Caco-2 (cell line): ENCODE measurements around the gene MLIP. TPM values are rescaled to one million over a fixed set of nuclear protein-coding genes. Genes with fewer than 3 reads are reported as not detected.
"Not testable (repeated sequence)": the region's sequence is repeated elsewhere in the genome, so short reads cannot be mapped to it uniquely, and the experiment has no call there.

ENCODE experiments used
- BruUV-seq: library from RNA; stranded (reverse); fragments of 400-500 nt; replicated peaks from 2 replicates; lab custom pipeline; 2021; lab: Mats Ljungman, UMichigan
- CTCF ChIA-PET: fragments of 300-600 bp; sonication (Branson Sonifier 250); formaldehyde crosslinking; loops from one replicate; lab custom pipeline; 2022; ENCODE audit warnings: antibody characterized with exemption; lab: Charles Lee
- POLR2A ChIA-PET: fragments of 300-600 bp; sonication (Branson Sonifier 250); formaldehyde crosslinking; loops from one replicate; lab custom pipeline; 2022; ENCODE audit warnings: antibody characterized with exemption; lab: Charles Lee
- DNase-seq, 2 experiments: peaks; one replicate each; pipeline versions ENCODE4 v3.0.0 to v3.0.0-alpha.2; 2020 to 2022
- H3K27me3 ChIP-seq: replicated peaks from 2 replicates; pipeline ENCODE4 v1.6.0; 2011; ENCODE audit warnings: low read length; ENCODE audit not compliant: control insufficient read depth, insufficient read depth
- H3K36me3 ChIP-seq: 2 replicates; pipeline ENCODE4 v1.5.1; 2011; ENCODE audit warnings: low read length; ENCODE audit not compliant: control insufficient read depth, insufficient read depth
- H3K4me1 ChIP-seq: fragments of 250-450 bp; sonication (Bioruptor Pico); 2 replicates; pipeline ENCODE4 v1.5.1; 2020; ENCODE audit warnings: mild to moderate bottlenecking
- H3K4me3 ChIP-seq: 2 replicates; pipeline ENCODE4 v1.5.1; 2011; ENCODE audit warnings: low read depth, mild to moderate bottlenecking, control low read depth, low read length
- H3K9me3 ChIP-seq: fragments of 250-450 bp; sonication (Bioruptor Pico); 2 replicates; pipeline ENCODE4 v1.5.1; 2020; ENCODE audit warnings: mild to moderate bottlenecking, moderate library complexity
- H3K27ac Mint-ChIP-seq: one replicate; pipeline ENCODE4 v1.8.0; 2022; ENCODE audit warnings: mixed read lengths; ENCODE audit not compliant: unreplicated experiment
- H3K27me3 Mint-ChIP-seq: one replicate; pipeline ENCODE4 v1.8.0; 2022; ENCODE audit warnings: mixed read lengths; ENCODE audit not compliant: insufficient read depth, unreplicated experiment
- H3K36me3 Mint-ChIP-seq: one replicate; pipeline ENCODE4 v1.8.0; 2022; ENCODE audit warnings: mild to moderate bottlenecking, mixed read lengths; ENCODE audit not compliant: insufficient read depth, unreplicated experiment
- H3K4me1 Mint-ChIP-seq: one replicate; pipeline ENCODE4 v1.8.0; 2022; ENCODE audit warnings: low read depth, mixed read lengths; ENCODE audit not compliant: unreplicated experiment
- H3K4me3 Mint-ChIP-seq: one replicate; pipeline ENCODE4 v1.8.0; 2022; ENCODE audit warnings: mild to moderate bottlenecking, moderate library complexity, mixed read lengths; ENCODE audit not compliant: unreplicated experiment
- H3K9me3 Mint-ChIP-seq: one replicate; pipeline ENCODE4 v1.8.0; 2022; ENCODE audit warnings: mixed read lengths; ENCODE audit not compliant: unreplicated experiment
- CTCF ChIP-seq, 2 experiments: fragments of 200-600 bp in 1 of 2; IDR thresholded peaks; 1 replicate in 1 of 2; 2 replicates in 1 of 2; pipeline versions ENCODE4 v1.5.1 to v1.8.0; 2011 to 2022; ENCODE audit warnings: antibody characterized with exemption in 1 of 2, control low read depth in 1 of 2, inconsistent platforms in 1 of 2, low read depth in 1 of 2, low read length in 1 of 2, mild to moderate bottlenecking in 1 of 2, moderate library complexity in 1 of 2; ENCODE audit not compliant: insufficient read depth in 1 of 2, severe bottlenecking in 1 of 2, unreplicated experiment in 1 of 2
- intact Hi-C: fragments of 100-400 bp; cut with micrococcal nuclease; formaldehyde crosslinking; loops from one replicate; pipeline ENCODE4 v1.10.0; 2022; ENCODE audit not compliant: unreplicated experiment
- total RNA-seq: library from RNA; stranded (reverse); gene quantifications from 2 replicates; pipeline ENCODE4 v1.2.3, GENCODE V29; 2022

MLIP gene
- total RNA-seq, 1 experiment from 2014 or later: 0.88 TPM

GRCh38 chr6:54076159-54076789, 35.0 kb upstream of the MLIP start:
- ChIA-PET CTCF (no interaction called here), POLR2A (no interaction called here)
- Histone ChIP-seq H3K9me3 (no peaks in the 10 kb centered on the region), H3K36me3 (no peaks in the 10 kb centered on the region), H3K27me3 (no peaks in the 10 kb centered on the region), H3K4me3 (no peak overlapping the region), H3K4me1 (no peaks in the 10 kb centered on the region)
- H3K9me3 Mint-ChIP-seq: no peaks in the 10 kb centered on the region
- no peaks in the 10 kb centered on the region for H3K27me3 Mint-ChIP-seq
- no peaks in the 10 kb centered on the region for H3K36me3 Mint-ChIP-seq
- DNase-seq: no peak
- no peaks in the 10 kb centered on the region for H3K4me1 Mint-ChIP-seq
- no peak overlapping the region for H3K4me3 Mint-ChIP-seq
- BruUV-seq: no TSS peak
- intact Hi-C loops: no loop called here
- no peak overlapping the region for H3K27ac Mint-ChIP-seq
- no peak for TF ChIP-seq CTCF (IDR thresholded peaks at IDR 0.05; ENCODE audit: insufficient read depth in 1 of 2, low read depth in 1 of 2, low read length in 1 of 2, severe bottlenecking in 1 of 2, unreplicated experiment in 1 of 2)

- H3K27me3 ChIP-seq, POLR2A ChIA-PET, DNase-seq, H3K36me3 ChIP-seq, H3K4me1 ChIP-seq, BruUV-seq, H3K36me3 Mint-ChIP-seq, H3K27me3 Mint-ChIP-seq, CTCF ChIA-PET, H3K9me3 Mint-ChIP-seq, H3K9me3 ChIP-seq, H3K4me1 Mint-ChIP-seq, H3K4me3 Mint-ChIP-seq, intact Hi-C loops, H3K27ac Mint-ChIP-seq, H3K4me3 ChIP-seq: not testable (repeated sequence)
Observed at GRCh38 chr6:54081499-54081898, 29.7 kb upstream of the MLIP start.

GRCh38 chr6:54083287-54083686, 28.0 kb upstream of the MLIP start:
- Histone ChIP-seq H3K36me3 (no peaks in the 10 kb centered on the region), H3K27me3 (no peaks in the 10 kb centered on the region), H3K9me3 (no peaks in the 10 kb centered on the region), H3K4me1 (peaks cover 4% of the 10 kb centered on the region), H3K4me3 (no peak overlapping the region)
- ChIA-PET POLR2A (no interaction called here), CTCF (no interaction called here)
- DNase-seq: no peak
- H3K27ac Mint-ChIP-seq: no peak overlapping the region
- intact Hi-C loops: no loop called here
- H3K9me3 Mint-ChIP-seq: no peaks in the 10 kb centered on the region
- H3K27me3 Mint-ChIP-seq: no peaks in the 10 kb centered on the region
- H3K4me3 Mint-ChIP-seq: no peak overlapping the region
- no peak for TF ChIP-seq CTCF (IDR thresholded peaks at IDR 0.05; ENCODE audit: insufficient read depth in 1 of 2, low read depth in 1 of 2, low read length in 1 of 2, severe bottlenecking in 1 of 2, unreplicated experiment in 1 of 2)
- BruUV-seq: no TSS peak
- H3K36me3 Mint-ChIP-seq: no peaks in the 10 kb centered on the region
- peaks cover 2% of the 10 kb centered on the region for H3K4me1 Mint-ChIP-seq
